Measurements from ENCODE around the gene HTRA3.

DNA sequence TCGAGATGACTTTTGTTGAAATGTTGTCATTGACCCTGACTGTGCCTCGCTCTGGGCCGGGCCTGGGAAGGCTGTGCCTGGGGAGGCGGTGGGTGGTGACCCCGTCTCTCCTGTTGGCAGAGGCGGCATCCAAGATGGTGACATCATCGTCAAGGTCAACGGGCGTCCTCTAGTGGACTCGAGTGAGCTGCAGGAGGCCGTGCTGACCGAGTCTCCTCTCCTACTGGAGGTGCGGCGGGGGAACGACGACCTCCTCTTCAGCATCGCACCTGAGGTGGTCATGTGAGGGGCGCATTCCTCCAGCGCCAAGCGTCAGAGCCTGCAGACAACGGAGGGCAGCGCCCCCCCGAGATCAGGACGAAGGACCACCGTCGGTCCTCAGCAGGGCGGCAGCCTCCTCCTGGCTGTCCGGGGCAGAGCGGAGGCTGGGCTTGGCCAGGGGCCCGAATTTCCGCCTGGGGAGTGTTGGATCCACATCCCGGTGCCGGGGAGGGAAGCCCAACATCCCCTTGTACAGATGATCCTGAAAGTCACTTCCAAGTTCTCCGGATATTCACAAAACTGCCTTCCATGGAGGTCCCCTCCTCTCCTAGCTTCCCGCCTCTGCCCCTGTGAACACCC, 36.4 kb downstream of the HTRA3 start:
- TF ChIP-seq, protein P1, sequence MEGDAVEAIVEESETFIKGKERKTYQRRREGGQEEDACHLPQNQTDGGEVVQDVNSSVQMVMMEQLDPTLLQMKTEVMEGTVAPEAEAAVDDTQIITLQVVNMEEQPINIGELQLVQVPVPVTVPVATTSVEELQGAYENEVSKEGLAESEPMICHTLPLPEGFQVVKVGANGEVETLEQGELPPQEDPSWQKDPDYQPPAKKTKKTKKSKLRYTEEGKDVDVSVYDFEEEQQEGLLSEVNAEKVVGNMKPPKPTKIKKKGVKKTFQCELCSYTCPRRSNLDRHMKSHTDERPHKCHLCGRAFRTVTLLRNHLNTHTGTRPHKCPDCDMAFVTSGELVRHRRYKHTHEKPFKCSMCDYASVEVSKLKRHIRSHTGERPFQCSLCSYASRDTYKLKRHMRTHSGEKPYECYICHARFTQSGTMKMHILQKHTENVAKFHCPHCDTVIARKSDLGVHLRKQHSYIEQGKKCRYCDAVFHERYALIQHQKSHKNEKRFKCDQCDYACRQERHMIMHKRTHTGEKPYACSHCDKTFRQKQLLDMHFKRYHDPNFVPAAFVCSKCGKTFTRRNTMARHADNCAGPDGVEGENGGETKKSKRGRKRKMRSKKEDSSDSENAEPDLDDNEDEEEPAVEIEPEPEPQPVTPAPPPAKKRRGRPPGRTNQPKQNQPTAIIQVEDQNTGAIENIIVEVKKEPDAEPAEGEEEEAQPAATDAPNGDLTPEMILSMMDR (IDR thresholded peaks at IDR 0.05), result no peak
- TF ChIP-seq POLR2A (IDR thresholded peaks at IDR 0.05), result no peak
